ENCODE measurements around the gene KCTD17. TPM values are rescaled to one million over a fixed set of nuclear protein-coding genes. Genes with fewer than 3 reads are reported as not detected.

KCTD17 gene
- total and polyA plus RNA-seq, 7 experiments from 2014 or later = 10.3 to 44.5 (median 23.6) TPM

DNA sequence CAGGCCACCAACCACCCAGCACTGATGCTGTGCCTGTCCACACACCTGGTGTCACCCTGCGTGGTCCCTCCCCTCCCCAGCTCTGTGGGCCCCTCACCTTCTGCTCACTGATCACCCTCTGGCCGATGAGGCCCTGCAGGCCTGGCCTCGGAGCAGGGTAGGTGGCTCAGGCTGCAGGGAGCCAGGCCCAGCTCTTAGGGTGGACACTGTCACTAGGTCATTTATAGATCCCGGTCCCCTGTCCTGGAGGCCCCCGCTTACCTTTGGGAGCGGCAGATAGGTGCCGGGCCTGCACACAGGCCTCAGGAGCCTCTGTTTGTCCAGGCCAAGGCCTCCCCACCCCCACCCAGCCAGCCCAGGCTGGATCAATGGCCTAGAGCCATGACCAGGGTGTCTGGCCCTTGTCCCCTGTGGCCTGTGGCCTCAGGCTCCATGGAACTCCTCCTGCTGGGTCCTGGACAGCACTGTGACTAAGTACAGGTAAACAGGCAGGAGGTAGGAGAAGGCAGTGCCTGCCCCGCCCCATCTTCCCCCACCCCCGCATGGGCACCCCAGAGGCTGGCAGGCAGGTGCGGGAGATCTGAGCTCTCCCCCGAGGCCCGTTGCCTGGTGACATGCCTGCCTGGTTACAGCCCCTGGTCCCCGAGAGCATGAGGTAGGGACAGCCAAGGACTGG, 57.8 kb downstream of the KCTD17 start, which contains the start of gene TMPRSS6:
TSS of gene TMPRSS6 (minus strand) at position 472 of the 676 bp plus-strand sequence. CDS start 6,296 bp downstream, outside the sequence.
- Histone ChIP-seq H3K9me3 (ENCODE audit: control insufficient read depth in 2 of 3, low read length in 3 of 3) (no peaks in the 10 kb centered on the region), H3K36me3 (ENCODE audit: control insufficient read depth in 2 of 3, insufficient read depth in 3 of 3, low read length in 3 of 3) (no peaks in the 10 kb centered on the region), H3K4me1 (ENCODE audit: control insufficient read depth in 2 of 2, insufficient read depth in 2 of 2, low read length in 2 of 2) (no peaks in the 10 kb centered on the region), H3K4me3 (ENCODE audit: low read length) (no peak within 1 kb of the TSS), H3K27ac (ENCODE audit: low read depth, low read length) (no peak within 1 kb of the TSS), H3K27me3 (ENCODE audit: control insufficient read depth in 2 of 2, insufficient read depth in 2 of 2, low read length in 2 of 2) (no peaks in the 10 kb centered on the region)
- peaks cover 0 to 16% (median 0%) of the 10 kb centered on the region in 7 donors for H3K4me1 Mint-ChIP-seq
- CTCF ChIA-PET = no interaction called here
- H3K9me3 Mint-ChIP-seq = peaks cover 0 to 2% (median 0%) of the 10 kb centered on the region in 11 donors
- DNase-seq (no peak), ATAC-seq (no peak)
- intact Hi-C loops (cut with micrococcal nuclease) = no loop called here
- no peak within 1 kb of the TSS for H3K27ac Mint-ChIP-seq
- H3K36me3 Mint-ChIP-seq = peaks cover 0 to 3% (median 0%) of the 10 kb centered on the region in 5 donors
- no peaks in the 10 kb centered on the region for H3K27me3 Mint-ChIP-seq
- no peak within 1 kb of the TSS for H3K4me3 Mint-ChIP-seq
- POLR2A ChIA-PET = no interaction called here

DNA sequence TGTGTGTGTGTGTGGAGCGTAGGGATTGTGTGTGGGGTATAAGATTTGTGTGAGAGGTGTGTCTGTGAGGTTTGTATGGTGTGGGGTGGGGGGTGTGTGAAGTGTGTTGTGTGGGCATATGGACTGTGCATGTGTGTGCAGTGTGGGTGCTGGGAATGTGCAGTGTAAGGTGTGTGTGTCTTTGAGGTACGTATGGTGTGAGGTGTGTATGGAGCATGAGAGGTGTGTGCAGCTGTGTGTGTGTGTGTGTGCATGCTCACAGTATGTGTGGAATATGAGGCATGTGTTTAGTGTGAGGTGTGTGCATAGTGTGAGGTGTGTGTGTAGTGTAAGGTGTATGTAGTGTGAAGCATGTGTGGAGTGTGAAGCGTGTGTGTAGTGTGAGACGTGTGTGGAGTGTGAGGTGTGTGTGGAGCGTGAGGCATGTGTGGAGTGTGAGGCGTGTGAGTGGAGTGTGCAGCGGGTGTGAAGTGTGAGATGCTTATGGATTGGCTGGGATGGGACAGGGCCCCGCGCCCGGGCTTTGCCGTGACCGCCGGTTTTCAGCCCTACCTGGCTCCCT, 59.7 kb downstream of the KCTD17 start:
- Mint-ChIP-seq H3K36me3 (peaks cover 0 to 6% (median 0%) of the 10 kb centered on the region in 5 donors), H3K4me3 (peak overlapping the region in 1 of 10 donors; percentile 3), H3K27ac (peak overlapping the region in 4 of 9 donors; percentile 2 to 65 (median 22)), H3K9me3 (peaks cover 0 to 2% (median 0%) of the 10 kb centered on the region in 11 donors), H3K4me1 (peaks cover 0 to 20% (median 4%) of the 10 kb centered on the region in 7 donors), H3K27me3 (no peaks in the 10 kb centered on the region)
- Histone ChIP-seq H3K9me3 (ENCODE audit: control insufficient read depth in 2 of 3, low read length in 3 of 3) (no peaks in the 10 kb centered on the region), H3K27me3 (ENCODE audit: control insufficient read depth in 2 of 2, insufficient read depth in 2 of 2, low read length in 2 of 2) (no peaks in the 10 kb centered on the region), H3K36me3 (ENCODE audit: control insufficient read depth in 2 of 3, insufficient read depth in 3 of 3, low read length in 3 of 3) (no peaks in the 10 kb centered on the region), H3K4me3 (ENCODE audit: low read length) (no peak overlapping the region), H3K4me1 (ENCODE audit: control insufficient read depth in 2 of 2, insufficient read depth in 2 of 2, low read length in 2 of 2) (no peaks in the 10 kb centered on the region), H3K27ac (ENCODE audit: low read depth, low read length) (no peak overlapping the region)
- no peak for DNase-seq
- ChIA-PET CTCF (no interaction called here), POLR2A (no interaction called here)
- intact Hi-C loops (cut with micrococcal nuclease) = no loop called here
- ATAC-seq = peak; percentile 20

DNA sequence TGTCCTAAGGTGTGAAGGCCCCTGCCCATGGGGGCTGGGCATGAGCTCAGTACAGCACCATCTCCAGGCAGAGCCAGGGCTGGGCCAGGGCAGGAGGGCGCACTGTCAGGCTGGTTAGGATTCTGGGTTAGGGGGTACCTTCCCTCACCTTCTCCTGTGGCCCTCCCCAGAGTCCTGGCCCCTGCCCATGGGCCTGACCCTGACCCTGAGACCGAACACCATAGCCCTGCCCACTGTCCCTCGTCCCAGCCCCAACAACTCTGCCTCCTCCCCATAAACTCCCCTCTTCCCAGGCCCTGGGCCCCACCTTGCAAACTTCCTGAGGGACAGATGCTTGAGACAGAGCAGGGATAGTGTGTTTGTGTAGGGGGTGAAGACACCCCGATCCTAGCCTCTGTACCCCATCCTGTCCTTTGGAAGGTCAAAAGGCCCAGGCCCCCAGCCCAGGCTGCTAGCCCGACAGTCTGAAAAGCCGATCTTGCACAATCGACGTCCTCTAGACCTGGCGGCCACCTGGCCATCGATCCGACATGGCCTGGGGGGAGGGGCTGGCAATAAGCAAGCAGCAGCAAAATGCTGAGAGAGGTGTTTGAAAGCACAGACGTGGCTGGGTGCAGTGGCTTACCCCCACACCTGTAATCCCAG, 60.7 kb downstream of the KCTD17 start:
- H3K4me3 Mint-ChIP-seq = no peak overlapping the region
- ChIA-PET POLR2A (no interaction called here), CTCF (no interaction called here)
- Histone ChIP-seq H3K9me3 (ENCODE audit: control insufficient read depth in 2 of 3, low read length in 3 of 3) (no peaks in the 10 kb centered on the region), H3K4me3 (ENCODE audit: low read length) (no peak overlapping the region), H3K36me3 (ENCODE audit: control insufficient read depth in 2 of 3, insufficient read depth in 3 of 3, low read length in 3 of 3) (no peaks in the 10 kb centered on the region), H3K4me1 (ENCODE audit: control insufficient read depth in 2 of 2, insufficient read depth in 2 of 2, low read length in 2 of 2) (no peaks in the 10 kb centered on the region), H3K27ac (ENCODE audit: low read depth, low read length) (no peak overlapping the region), H3K27me3 (ENCODE audit: control insufficient read depth in 2 of 2, insufficient read depth in 2 of 2, low read length in 2 of 2) (no peaks in the 10 kb centered on the region)
- no peak for DNase-seq
- H3K4me1 Mint-ChIP-seq = peaks cover 0 to 28% (median 4%) of the 10 kb centered on the region in 7 donors
- peaks cover 0 to 6% (median 0%) of the 10 kb centered on the region in 5 donors for H3K36me3 Mint-ChIP-seq
- no peaks in the 10 kb centered on the region for H3K27me3 Mint-ChIP-seq
- peaks cover 0 to 2% (median 0%) of the 10 kb centered on the region in 11 donors for H3K9me3 Mint-ChIP-seq
- no peak overlapping the region for H3K27ac Mint-ChIP-seq
- intact Hi-C loops (cut with micrococcal nuclease) = no loop called here
- no peak for ATAC-seq

Other genes with a start within 250 kb of the KCTD17 start
- gene PVALB, start 234.7 kb upstream of the KCTD17 start, total RNA-seq = not detected
- gene PVALB, start 234.7 kb upstream of the KCTD17 start, polyA plus RNA-seq = not detected
- gene NCF4, start 190.7 kb upstream of the KCTD17 start, total RNA-seq = 10 to 100 TPM in 2 of 5 experiments, 1 to 10 TPM in 3; 3.7 to 57.1 (median 7.8) TPM
- 1 to 10 TPM in 1 of 2 donors, under 1 TPM in 1; 0.24 to 1.4 TPM for gene NCF4, start 190.7 kb upstream of the KCTD17 start, polyA plus RNA-seq
- 10 to 100 TPM in 3 of 5 experiments, under 1 TPM in 2; 0.57 to 95.0 (median 13.4) TPM for gene CSF2RB, start 138.1 kb upstream of the KCTD17 start, total RNA-seq
- gene CSF2RB, start 138.1 kb upstream of the KCTD17 start, polyA plus RNA-seq = not detected
- 1 to 10 TPM in 2 of 5 experiments, under 1 TPM in 3; 0.22 to 6.1 (median 0.48) TPM for gene TST, start 32.3 kb upstream of the KCTD17 start, total RNA-seq
- under 1 TPM in 1 of 2 donors, not detected in 1; 0.34 TPM for gene TST, start 32.3 kb upstream of the KCTD17 start, polyA plus RNA-seq
- gene MPST, start 32.0 kb upstream of the KCTD17 start, total RNA-seq = 10 to 100 TPM in 2 of 5 experiments, 1 to 10 TPM in 2, under 1 TPM in 1; 0.65 to 22.3 (median 5.9) TPM
- gene MPST, start 32.0 kb upstream of the KCTD17 start, polyA plus RNA-seq = under 1 TPM; 0.51 to 0.53 TPM
- 1 to 10 TPM in 2 of 5 experiments, under 1 TPM in 3; 0.22 to 3.2 (median 0.32) TPM for gene TMPRSS6, start 58.0 kb downstream of the KCTD17 start, total RNA-seq
- gene TMPRSS6, start 58.0 kb downstream of the KCTD17 start, polyA plus RNA-seq = not detected
- gene IL2RB, start 98.2 kb downstream of the KCTD17 start, total RNA-seq = 100 to 1,000 TPM in 2 of 5 experiments, 10 to 100 TPM in 3; 14.3 to 209 (median 44.1) TPM
- gene IL2RB, start 98.2 kb downstream of the KCTD17 start, polyA plus RNA-seq = 10 to 100 TPM; 13.6 to 20.2 TPM
- 10 to 100 TPM; 12.4 to 27.6 (median 20.2) TPM for gene C1QTNF6, start 136.5 kb downstream of the KCTD17 start, total RNA-seq
- gene C1QTNF6, start 136.5 kb downstream of the KCTD17 start, polyA plus RNA-seq = 1 to 10 TPM; 1.1 to 2.4 TPM
- 10 to 100 TPM in 2 of 5 experiments, 1 to 10 TPM in 3; 3.9 to 30.4 (median 6.4) TPM for gene SSTR3, start 160.7 kb downstream of the KCTD17 start, total RNA-seq
- 1 to 10 TPM; 5.8 to 9.5 TPM for gene SSTR3, start 160.7 kb downstream of the KCTD17 start, polyA plus RNA-seq
- gene RAC2, start 192.5 kb downstream of the KCTD17 start, total RNA-seq = 100 to 1,000 TPM; 263 to 886 (median 301) TPM
- gene RAC2, start 192.5 kb downstream of the KCTD17 start, polyA plus RNA-seq = 100 to 1,000 TPM; 838 to 852 TPM
- 100 to 1,000 TPM; 123 to 227 (median 214) TPM for gene CYTH4, start 230.8 kb downstream of the KCTD17 start, total RNA-seq
- 10 to 100 TPM; 49.5 to 71.1 TPM for gene CYTH4, start 230.8 kb downstream of the KCTD17 start, polyA plus RNA-seq

Data from naive thymus-derived CD4-positive, alpha-beta T cell (primary cell).